Activated CD4-positive, alpha-beta T cell treated with anti-CD3 and anti-CD28 coated beads, Interleukin-2, amount 50 U/mL, for 1 hour (primary cell): ENCODE measurements around the gene GDI1.

Experiments used
- DNase-seq: peaks from one replicate; pipeline ENCODE4 v3.0.0-alpha.2; 2020

GDI1 gene

GRCh38 chrX:154439841-154440240 is 2.9 kb downstream of the GDI1 start:
- DNase-seq: no peak

GRCh38 chrX:154440623-154441357 is 3.8 kb downstream of the GDI1 start:
- DNase-seq: no peak

- DNase-seq: no peak
These were observed 4.6 kb downstream of the GDI1 start for GRCh38 chrX:154441564-154441963.

GRCh38 chrX:154441984-154442707 is 5.2 kb downstream of the GDI1 start:
- DNase-seq: no peak

- DNase-seq: no peak
These were observed 6.5 kb downstream of the GDI1 start for GRCh38 chrX:154443479-154443910.

DNA sequence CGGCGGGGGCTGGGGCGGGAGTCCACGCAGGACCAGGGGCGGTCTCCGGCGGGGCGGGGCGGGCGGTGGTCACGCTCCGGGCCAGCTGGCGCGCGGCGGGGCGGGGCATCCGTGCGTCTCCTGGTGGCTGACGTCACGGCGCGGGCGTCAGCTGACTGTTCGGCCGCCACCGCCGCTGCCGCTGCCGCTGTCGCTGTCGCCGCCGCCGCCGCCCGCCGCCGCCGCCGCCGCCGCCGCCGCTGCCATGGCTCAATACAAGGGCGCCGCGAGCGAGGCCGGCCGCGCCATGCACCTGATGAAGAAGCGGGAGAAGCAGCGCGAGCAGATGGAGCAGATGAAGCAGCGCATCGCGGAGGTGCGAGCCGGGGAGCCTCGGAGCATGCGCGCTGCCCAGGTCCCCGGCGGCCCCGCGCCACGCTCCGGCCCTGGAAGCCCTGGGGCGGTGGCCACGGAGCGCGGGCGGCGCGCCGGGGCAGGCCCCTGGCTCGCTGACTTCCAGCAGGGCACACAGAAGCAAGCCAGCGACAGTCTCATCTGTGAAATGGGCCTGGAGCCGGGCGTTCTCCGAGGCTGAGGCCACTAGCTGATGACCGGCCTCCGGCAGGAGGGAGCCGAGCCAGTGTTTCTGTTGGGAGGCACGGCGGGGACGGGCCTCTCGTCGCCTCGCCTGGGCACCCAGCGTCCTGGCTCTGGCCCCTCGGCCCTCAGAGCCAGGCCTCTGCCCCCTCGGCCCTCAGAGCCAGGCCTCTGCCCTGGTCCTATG is 7.2 kb downstream of the GDI1 start, which contains the start of gene FAM50A:
Gene FAM50A, plus strand, starts transcription at position 150 of the 763 bp plus-strand sequence. Its CDS starts 95 bp downstream, at position 245.
- peak; percentile 57 for DNase-seq

DNA sequence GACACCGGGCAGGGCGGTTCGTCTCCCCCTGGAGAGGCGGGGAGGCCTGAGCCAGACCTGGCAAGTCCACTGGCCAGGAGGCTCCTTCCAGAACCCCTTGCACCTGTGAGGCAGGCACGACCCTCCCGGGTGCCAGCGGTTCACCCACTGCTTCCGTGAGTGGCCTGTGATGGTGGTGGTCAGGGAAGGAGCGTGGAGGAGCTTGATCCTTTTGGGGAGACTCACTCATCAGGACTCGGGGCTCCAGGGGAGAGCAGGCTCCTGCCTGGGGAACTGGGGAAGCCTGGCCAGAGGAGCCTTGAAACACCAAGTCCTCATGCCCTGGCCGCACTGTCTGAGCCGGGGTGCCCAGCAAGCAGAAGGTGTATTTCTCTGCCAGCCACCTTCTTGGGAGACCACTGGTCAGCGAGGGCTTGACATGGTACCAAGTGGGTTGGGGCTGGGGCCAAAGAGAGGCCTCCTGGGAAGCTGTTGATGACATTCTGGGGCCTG is 7.8 kb downstream of the GDI1 start:
- DNase-seq: no peak

DNA sequence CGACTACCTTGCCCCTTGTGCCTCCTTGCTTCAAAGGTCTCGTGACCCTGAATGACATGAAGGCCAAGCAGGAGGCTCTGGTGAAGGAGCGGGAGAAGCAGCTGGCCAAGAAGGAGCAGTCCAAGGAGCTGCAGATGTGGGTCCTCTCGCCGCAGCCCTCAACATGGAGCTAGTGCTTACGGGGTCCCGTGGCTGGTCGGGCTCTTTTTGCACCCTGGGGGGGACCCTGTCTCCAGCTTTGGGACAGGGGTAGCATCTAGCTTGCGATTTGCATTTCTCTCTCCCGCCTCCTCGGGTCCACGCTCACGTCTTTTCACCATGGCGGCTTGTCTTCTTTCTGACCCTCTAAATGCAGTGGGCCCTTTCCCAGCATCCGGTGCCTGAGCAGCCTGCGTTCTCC is 8.8 kb downstream of the GDI1 start:
- no peak for DNase-seq

DNA sequence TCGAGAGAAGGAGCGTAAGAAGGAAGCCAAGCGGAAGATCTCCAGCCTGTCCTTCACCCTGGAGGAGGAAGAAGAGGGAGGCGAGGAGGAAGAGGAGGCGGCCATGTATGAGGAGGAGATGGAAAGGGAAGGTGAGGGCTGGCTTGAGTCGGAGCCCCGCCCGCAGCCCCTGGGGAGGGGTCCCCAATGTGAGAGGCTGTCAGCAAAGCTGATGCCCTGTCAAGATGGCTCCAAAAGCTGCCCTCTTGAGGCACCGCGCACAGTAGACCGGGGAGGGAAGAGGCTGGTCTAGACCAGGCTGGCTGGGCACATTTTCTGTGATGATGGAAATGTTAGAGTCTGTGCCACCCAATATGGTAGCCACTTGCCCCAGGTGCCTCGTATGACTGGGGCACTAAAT is 9.5 kb downstream of the GDI1 start:
- no peak for DNase-seq

DNA sequence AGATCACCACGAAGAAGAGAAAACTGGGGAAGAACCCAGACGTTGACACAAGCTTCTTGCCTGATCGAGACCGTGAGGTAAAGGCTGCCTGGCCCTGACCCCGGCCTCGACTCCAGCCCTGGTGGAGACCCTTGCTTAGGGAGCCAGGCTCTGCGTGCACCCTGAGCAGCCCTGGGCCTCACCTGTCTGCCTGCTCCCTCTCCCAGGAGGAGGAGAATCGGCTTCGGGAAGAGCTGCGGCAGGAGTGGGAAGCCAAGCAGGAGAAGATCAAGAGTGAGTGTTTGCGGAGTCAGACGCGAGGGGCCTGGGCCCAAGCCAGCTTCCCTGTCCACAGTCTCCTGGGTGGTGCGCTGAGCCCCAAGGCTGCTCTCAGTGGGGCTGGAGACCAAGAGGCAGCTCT is 11.5 kb downstream of the GDI1 start:
- no peak for DNase-seq

DNA sequence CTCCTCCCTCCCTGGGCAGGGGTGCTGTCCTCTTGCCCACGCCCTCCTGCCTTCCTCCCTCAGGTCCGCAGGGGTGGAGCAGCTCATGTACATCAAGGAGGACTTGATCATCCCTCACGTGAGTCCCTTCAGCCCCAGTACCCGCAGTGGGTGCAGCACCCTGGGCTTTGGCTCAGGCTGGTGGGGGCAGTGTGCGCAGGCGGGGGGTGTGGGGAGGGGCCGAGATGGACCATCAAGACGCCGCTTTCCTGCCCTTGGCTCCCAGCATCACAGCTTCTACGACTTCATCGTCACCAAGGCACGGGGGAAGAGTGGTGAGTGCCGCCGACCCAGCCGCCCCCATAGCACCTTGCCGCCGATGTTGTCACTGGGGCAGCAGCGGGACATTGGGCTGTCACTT is 12.7 kb downstream of the GDI1 start:
- DNase-seq: no peak

- DNase-seq: no peak
These were observed 13.4 kb downstream of the GDI1 start for GRCh38 chrX:154450312-154450711.

DNA sequence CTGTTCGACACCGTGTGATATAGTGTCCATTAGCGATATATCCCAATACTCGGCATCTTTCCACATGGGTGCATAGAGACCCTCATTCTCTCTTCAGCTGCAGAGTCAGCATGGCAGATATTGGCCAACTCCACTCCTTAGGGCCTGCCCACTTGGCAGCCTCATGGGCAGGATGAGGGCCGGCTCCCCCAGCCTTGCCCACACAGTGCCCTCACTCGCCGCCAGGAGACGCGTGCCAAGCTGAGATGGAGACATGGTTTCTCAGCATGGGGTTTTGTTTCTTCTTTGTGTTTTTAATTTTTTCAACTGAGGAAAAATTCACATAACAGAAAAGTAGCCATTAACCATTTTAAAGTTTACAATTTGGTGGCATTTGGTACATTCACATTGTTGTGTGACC is 15.9 kb downstream of the GDI1 start:
- DNase-seq: no peak

GRCh38 chrX:154457491-154458115 is 20.6 kb downstream of the GDI1 start:
- peak; percentile 50 for DNase-seq

DNA sequence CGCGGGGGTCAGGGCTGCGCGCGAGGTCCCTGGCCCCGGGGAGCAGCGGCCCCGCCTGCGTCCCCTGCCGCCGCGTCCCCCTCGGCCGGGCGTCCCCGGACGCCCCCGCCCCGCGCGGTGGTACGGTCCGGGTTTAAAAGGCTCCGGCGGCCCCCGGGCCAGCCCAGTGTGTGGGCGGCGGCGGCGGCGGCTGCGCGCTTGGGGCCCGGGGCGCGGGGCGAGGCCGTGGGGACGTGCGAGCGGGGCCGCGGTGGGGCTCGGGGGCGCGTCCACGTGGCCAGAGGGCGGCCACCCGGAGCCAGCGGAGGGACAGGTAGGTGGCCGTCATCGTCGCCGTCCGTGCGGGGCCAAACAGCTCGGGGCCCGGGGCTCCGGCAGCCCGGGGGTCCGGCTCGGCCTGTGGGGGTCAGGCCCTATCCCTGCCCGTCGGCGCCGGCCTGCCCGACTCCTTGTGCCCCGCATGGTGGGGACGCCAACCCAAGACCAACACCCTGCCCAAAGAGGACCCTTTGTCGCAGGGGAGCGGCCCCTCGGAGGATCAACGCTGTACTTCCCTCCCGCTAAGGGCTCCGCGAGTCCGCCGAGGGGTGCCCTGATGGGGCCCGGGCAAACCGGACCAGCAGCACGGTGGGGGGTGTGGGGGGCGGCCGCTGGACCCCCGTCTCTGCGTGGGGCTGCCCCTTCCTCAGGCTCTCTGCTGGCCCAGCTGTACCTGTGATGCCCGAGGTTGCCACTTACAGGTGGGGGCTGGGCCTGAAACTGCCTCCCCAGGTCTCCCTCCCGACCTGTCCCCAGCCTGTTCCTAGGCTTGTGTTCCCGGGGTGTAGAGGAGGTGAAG is 21.4 kb downstream of the GDI1 start, which contains the start of gene PLXNA3:
Gene PLXNA3, plus strand, starts transcription at position 166 of the 838 bp plus-strand sequence. CDS start 1,903 bp downstream, outside the sequence.
- DNase-seq: peak; percentile 62

DNA sequence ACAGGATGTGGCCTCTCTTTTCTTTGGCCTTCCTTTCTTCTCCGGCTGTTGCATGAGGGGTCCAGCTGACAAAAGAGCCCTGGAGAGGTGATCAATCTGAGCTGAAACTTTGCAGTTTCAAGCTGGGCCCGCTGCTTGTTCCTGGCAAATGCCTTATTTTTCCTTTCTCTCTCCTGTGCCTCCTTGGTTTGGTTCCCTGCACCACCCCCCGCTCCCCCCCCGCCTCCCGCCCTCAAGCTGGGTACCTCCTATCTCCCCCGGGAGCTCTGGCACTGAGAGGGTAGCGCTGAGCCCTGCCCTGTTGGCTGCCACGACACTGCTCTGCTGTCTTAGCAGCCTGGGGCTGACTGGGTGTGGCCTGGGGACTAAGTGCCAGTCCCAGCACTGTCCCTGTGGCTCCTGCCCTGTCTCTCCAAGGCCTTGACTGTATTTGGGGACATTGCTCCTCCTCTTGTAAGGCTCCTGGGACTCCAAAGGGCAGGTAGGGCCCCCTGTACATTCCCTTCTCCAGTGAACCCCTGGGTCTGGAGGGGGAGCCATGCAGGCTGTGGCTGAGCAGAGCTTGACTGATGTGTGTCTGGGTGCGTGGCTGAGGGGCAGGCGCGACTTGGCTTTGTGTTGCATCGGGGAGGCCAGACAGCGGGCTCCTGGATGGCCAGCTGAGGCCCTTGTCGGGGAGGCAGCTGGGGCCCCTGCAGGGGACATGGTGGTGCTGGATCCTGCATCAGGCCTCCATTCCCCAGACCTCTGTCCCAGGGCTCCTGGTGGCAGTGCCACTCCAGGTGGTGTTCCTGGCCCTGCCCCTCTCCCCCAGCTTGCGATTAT is 22.2 kb downstream of the GDI1 start:
- DNase-seq: no peak

DNA sequence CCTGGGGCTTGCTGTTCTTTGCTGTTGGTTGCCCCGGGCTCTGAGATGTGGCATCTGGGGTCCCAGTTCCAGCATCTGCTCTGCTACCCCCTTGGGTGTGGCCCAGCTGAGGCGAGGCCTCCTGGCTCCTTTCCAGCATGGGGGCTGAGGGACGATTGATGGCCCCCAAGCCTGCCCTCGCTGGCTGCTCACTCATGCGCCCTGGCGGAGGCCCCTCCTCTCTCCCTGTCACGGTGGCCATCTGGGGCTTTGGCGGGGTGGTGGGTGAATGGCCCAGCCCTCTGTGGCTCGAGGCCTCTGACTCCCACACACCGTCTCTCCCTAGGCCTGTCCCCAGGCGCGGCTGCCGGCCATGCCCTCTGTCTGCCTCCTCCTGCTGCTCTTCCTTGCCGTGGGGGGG is 22.9 kb downstream of the GDI1 start:
- no peak for DNase-seq

- no peak for DNase-seq
These were observed 23.4 kb downstream of the GDI1 start for GRCh38 chrX:154460326-154460725.

- no peak for DNase-seq
These were observed 25.4 kb downstream of the GDI1 start for GRCh38 chrX:154462396-154462795.

DNA sequence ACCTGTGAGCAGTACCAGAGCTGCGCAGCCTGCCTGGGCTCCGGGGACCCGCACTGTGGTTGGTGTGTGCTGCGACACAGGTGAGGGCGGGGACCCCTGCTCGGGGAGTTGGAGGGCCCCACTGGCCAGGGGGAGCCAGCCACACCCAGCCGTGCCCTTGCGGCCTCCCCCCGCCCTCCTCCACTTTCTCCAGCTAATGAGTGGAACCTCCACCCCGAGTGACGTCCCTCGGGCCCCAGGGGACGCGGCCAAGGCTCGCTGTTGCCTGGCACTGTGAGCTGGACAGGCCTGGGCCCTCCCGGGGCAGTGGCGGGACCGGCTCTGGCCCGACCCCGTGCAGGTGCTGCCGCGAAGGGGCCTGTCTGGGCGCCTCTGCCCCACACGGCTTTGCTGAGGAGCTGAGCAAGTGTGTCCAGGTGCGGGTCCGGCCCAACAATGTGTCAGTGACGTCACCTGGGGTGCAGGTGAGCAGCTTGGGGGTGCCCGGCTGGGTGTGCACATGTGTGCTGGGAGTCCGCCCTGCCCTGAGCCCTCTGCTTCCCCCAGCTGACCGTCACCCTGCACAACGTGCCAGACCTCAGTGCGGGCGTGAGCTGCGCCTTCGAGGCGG is 26.8 kb downstream of the GDI1 start:
- no peak for DNase-seq
